Measurements from ENCODE around the gene PPP1R3G. TPM values are rescaled to one million over a fixed set of nuclear protein-coding genes. Genes with fewer than 3 reads are reported as not detected.

Gene PPP1R3G
- total RNA-seq, 4 donors from 2014 or later: 0.26 to 6.0 (median 2.8) TPM

GRCh38 chr6:5091210-5092069 lies 6.3 kb downstream of the PPP1R3G start:
- no peaks in the 10 kb centered on the region for H3K4me1 ChIP-seq
- intact Hi-C loops (cut with DNase I; ENCODE audit: low total_unique reads): no loop called here
- TF ChIP-seq CTCF (IDR thresholded peaks at IDR 0.05) (no peak), POLR2A (IDR thresholded peaks at IDR 0.05) (no peak)

GRCh38 chr6:5093231-5094015 lies 8.3 kb downstream of the PPP1R3G start:
- Histone ChIP-seq H3K36me3 (no peaks in the 10 kb centered on the region), H3K27me3 (no peaks in the 10 kb centered on the region), H3K27ac (no peak overlapping the region), H3K9me3 (no peaks in the 10 kb centered on the region), H3K4me1 (no peaks in the 10 kb centered on the region), H3K4me3 (no peak overlapping the region)
- intact Hi-C loops (cut with DNase I; ENCODE audit: low total_unique reads): no loop called here
- DNase-seq: no peak
- TF ChIP-seq POLR2A (IDR thresholded peaks at IDR 0.05) (no peak), CTCF (IDR thresholded peaks at IDR 0.05) (no peak)

More at GRCh38 chr6:5091210-5092069, 6.3 kb downstream of the PPP1R3G start:
- no peaks in the 10 kb centered on the region for H3K36me3 ChIP-seq
- no peaks in the 10 kb centered on the region for H3K9me3 ChIP-seq
- H3K27ac ChIP-seq: no peak overlapping the region
- H3K4me3 ChIP-seq: no peak overlapping the region
- DNase-seq: no peak
- H3K27me3 ChIP-seq: no peaks in the 10 kb centered on the region

- TF ChIP-seq POLR2A (IDR thresholded peaks at IDR 0.05) (no peak), CTCF (IDR thresholded peaks at IDR 0.05) (no peak)
- no peaks in the 10 kb centered on the region for H3K9me3 ChIP-seq
- no peak overlapping the region for H3K27ac ChIP-seq
- H3K4me3 ChIP-seq: no peak overlapping the region
- intact Hi-C loops (cut with DNase I; ENCODE audit: low total_unique reads): no loop called here
- H3K36me3 ChIP-seq: no peaks in the 10 kb centered on the region
- H3K27me3 ChIP-seq: no peaks in the 10 kb centered on the region
- DNase-seq: no peak
- H3K4me1 ChIP-seq: no peaks in the 10 kb centered on the region
These were observed 9.2 kb downstream of the PPP1R3G start for GRCh38 chr6:5094327-5094726.

- H3K27me3 ChIP-seq: no peaks in the 10 kb centered on the region
- H3K27ac ChIP-seq: no peak overlapping the region
- intact Hi-C loops (cut with DNase I; ENCODE audit: low total_unique reads): no loop called here
- no peaks in the 10 kb centered on the region for H3K9me3 ChIP-seq
- no peaks in the 10 kb centered on the region for H3K36me3 ChIP-seq
- H3K4me1 ChIP-seq: no peaks in the 10 kb centered on the region
- no peak overlapping the region for H3K4me3 ChIP-seq
- TF ChIP-seq CTCF (IDR thresholded peaks at IDR 0.05) (no peak), POLR2A (IDR thresholded peaks at IDR 0.05) (no peak)
- no peak for DNase-seq
These were observed 10.1 kb downstream of the PPP1R3G start for GRCh38 chr6:5095236-5095635.

GRCh38 chr6:5096482-5096881 lies 11.3 kb downstream of the PPP1R3G start:
- no peaks in the 10 kb centered on the region for H3K9me3 ChIP-seq
- intact Hi-C loops (cut with DNase I; ENCODE audit: low total_unique reads): no loop called here
- H3K4me1 ChIP-seq: no peaks in the 10 kb centered on the region
- no peak for DNase-seq
- no peaks in the 10 kb centered on the region for H3K36me3 ChIP-seq
- no peak overlapping the region for H3K4me3 ChIP-seq
- H3K27me3 ChIP-seq: no peaks in the 10 kb centered on the region
- no peak overlapping the region for H3K27ac ChIP-seq
- no peak for TF ChIP-seq POLR2A (IDR thresholded peaks at IDR 0.05)
